Measurements from ENCODE around the gene TUBA1C. TPM values are rescaled to one million over a fixed set of nuclear protein-coding genes. Genes with fewer than 3 reads are reported as not detected.
"Not testable (repeated sequence)": the region's sequence is repeated elsewhere in the genome, so short reads cannot be mapped to it uniquely, and the experiment has no call there.

The TUBA1C gene
- polyA plus RNA-seq, 1 experiment = 2,194 TPM

GRCh38 chr12:49255857-49256637 lies 8.8 kb upstream of the TUBA1C start:
- no peaks in the 10 kb centered on the region for H3K36me3 ChIP-seq (ENCODE audit: control insufficient read depth, insufficient read depth, low read length)
- POLR2A ChIA-PET = no interaction called here
- CTCF ChIA-PET = interaction anchor here (1.3 to 1.8 kb wide), 2 partner anchors 12 to 23 kb away, joined by 3 to 4 read pairs; no protein-coding TSS in a partner anchor
- TF ChIP-seq CTCF (IDR thresholded peaks at IDR 0.05; ENCODE audit: insufficient read depth, low read depth, low read length) = no peak
- H3K4me3 ChIP-seq (ENCODE audit: low read depth, low read length) = no peak overlapping the region
- no peaks in the 10 kb centered on the region for H3K27me3 ChIP-seq (ENCODE audit: control insufficient read depth, insufficient read depth, low read length)
- no peak for DNase-seq (ENCODE audit: low read depth)

GRCh38 chr12:49257508-49258184 lies 7.2 kb upstream of the TUBA1C start:
- POLR2A ChIA-PET = not testable (repeated sequence)
- CTCF ChIA-PET = interaction anchor here (0.7 to 2.0 kb wide), 4 partner anchors 9 to 146 kb away, joined by 3 to 12 read pairs (median 4); no protein-coding TSS in a partner anchor

GRCh38 chr12:49259452-49259851 lies 5.4 kb upstream of the TUBA1C start:
- CTCF ChIA-PET = no interaction called here
- Histone ChIP-seq H3K36me3 (ENCODE audit: control insufficient read depth, insufficient read depth, low read length) (no peaks in the 10 kb centered on the region), H3K4me3 (ENCODE audit: low read depth, low read length) (no peak overlapping the region), H3K27me3 (ENCODE audit: control insufficient read depth, insufficient read depth, low read length) (no peaks in the 10 kb centered on the region)
- DNase-seq (ENCODE audit: low read depth) = no peak
- POLR2A ChIA-PET = interaction anchor here (0.7 kb wide), 1 partner anchor 137 kb away, joined by 3 read pairs; no protein-coding TSS in a partner anchor
- no peak for TF ChIP-seq CTCF (IDR thresholded peaks at IDR 0.05; ENCODE audit: insufficient read depth, low read depth, low read length)

More at GRCh38 chr12:49257508-49258184, 7.2 kb upstream of the TUBA1C start:
- H3K36me3 ChIP-seq (ENCODE audit: control insufficient read depth, insufficient read depth, low read length); H3K4me3 ChIP-seq (ENCODE audit: low read depth, low read length); DNase-seq (ENCODE audit: low read depth); H3K27me3 ChIP-seq (ENCODE audit: control insufficient read depth, insufficient read depth, low read length): not testable (repeated sequence)

- Histone ChIP-seq H3K36me3 (ENCODE audit: control insufficient read depth, insufficient read depth, low read length) (no peaks in the 10 kb centered on the region), H3K27me3 (ENCODE audit: control insufficient read depth, insufficient read depth, low read length) (no peaks in the 10 kb centered on the region), H3K4me3 (ENCODE audit: low read depth, low read length) (no peak overlapping the region)
- CTCF ChIA-PET = interaction anchor here (0.8 to 1.9 kb wide), 5 partner anchors 8 to 150 kb away, joined by 3 to 7 read pairs (median 4); partner anchors contain the start of gene LMBR1L
- TF ChIP-seq CTCF (IDR thresholded peaks at IDR 0.05; ENCODE audit: insufficient read depth, low read depth, low read length) = no peak
- POLR2A ChIA-PET = interaction anchor here (0.6 to 0.9 kb wide), 3 partner anchors 9 to 153 kb away, joined by 3 to 4 read pairs (median 3); no protein-coding TSS in a partner anchor
- DNase-seq (ENCODE audit: low read depth) = no peak
Measured at GRCh38 chr12:49260166-49260565, 4.7 kb upstream of the TUBA1C start.

- no peak overlapping the region for H3K4me3 ChIP-seq (ENCODE audit: low read depth, low read length)
- POLR2A ChIA-PET = interaction anchor here (0.6 to 0.9 kb wide), 3 partner anchors 8 to 152 kb away, joined by 3 to 4 read pairs (median 3); no protein-coding TSS in a partner anchor
- CTCF ChIA-PET = interaction anchor here (0.8 to 1.9 kb wide), 6 partner anchors 9 to 150 kb away, joined by 3 to 7 read pairs (median 4); partner anchors contain the start of gene LMBR1L
- DNase-seq (ENCODE audit: low read depth) = no peak
- TF ChIP-seq CTCF (IDR thresholded peaks at IDR 0.05; ENCODE audit: insufficient read depth, low read depth, low read length) = no peak
- H3K27me3 ChIP-seq (ENCODE audit: control insufficient read depth, insufficient read depth, low read length) = no peaks in the 10 kb centered on the region
- no peaks in the 10 kb centered on the region for H3K36me3 ChIP-seq (ENCODE audit: control insufficient read depth, insufficient read depth, low read length)
Measured at GRCh38 chr12:49260571-49261363, 4.1 kb upstream of the TUBA1C start.

Data from BJ (cell line).